GM18511 (cell line): ENCODE measurements around the gene RASA3.

Experiments
- ATAC-seq: cut with Tn5 transposase; IDR thresholded peaks from one replicate; pipeline ENCODE4 v1.9.1; 2021; ENCODE audit warnings: mild to moderate bottlenecking, moderate library complexity; ENCODE audit not compliant: unreplicated experiment

Gene RASA3

DNA sequence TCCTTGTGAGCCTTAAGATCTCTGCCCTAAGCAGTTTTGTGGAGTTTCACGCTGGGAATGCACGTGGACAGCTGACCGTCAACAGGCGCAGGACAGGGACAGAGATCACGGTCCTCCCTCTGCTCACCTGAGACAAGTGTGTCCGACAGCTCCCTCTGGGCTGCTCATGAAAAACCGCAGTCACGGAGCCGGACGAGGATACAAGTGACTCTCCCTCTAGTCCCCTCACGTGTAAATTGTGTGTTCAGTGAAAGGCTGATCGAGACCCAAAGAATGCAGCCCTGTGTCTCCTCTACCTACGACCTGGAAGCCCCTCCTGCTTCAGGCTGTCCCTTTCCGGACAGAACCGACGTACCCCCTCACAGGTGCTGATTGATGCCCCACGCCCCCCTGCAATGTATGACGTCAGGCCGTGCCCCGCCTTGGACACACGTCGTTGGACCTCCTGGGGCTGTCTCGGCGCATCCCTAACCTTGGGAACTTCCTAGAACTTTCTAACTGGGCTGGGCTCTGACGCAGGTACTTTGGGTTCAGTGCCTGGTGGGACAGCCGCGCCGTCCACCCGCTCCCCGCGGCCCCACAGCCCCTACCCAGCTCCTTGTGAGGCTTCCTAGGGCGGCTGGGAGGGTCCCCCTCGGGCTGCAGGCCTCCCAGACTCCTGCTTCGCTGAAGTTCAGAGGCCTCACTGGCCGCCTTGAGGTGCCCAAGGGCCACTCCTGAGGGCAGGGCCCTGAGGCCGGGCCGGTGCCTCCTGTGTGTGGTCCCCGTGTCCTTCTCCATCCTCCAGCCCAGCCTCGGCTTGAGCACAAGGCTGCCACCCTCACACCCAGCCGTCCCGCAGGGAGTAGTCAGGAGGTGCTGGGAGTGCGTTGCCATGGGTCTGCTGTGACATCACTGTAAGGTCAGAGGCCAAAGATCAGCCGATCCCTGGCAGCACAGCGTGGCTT, 158.9 kb downstream of the RASA3 start, which contains the start of gene C13orf46:
Gene C13orf46 (minus strand): TSS at position 859 of the 947 bp plus-strand sequence. CDS start 79 bp downstream, at position 780.
- ATAC-seq: no peak

DNA sequence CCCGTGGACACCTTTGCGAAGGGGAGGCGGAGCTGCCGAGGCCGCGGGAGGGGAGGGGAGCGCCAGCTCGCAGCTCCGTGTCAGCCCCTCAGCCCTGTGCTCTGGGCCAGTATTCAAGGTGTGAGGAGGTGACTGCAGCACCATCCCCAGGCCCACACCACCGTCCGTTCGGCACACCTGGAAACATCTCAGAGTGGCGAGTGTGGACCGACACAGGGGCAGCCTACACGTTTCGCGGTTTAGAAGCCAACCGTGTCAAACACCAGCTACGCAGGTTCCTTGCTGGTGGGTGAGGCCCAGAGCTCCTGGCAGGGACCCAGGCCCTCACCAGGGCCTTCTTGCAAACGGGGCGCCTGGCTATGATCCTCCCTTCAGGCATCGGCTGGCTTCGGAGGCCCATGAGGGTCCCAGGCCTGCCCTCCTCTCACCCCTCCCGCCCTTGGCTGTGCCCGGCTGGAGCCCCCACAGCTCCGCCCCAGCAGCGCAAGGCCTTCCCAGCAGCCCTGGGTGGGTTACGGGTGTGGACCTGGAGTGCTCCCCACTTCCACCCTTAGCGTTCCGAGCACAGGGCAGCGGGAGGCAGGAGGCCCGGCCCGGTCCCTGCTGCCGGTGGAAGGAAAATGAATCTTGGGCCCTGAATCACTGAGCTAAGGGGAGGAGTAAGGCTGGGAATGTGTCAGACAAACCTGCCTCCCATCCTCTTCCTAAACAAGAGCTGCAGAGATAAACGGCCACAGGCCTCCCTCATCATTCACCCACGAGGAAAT, 159.8 kb downstream of the RASA3 start:
- ATAC-seq: no peak

GRCh38 chr13:113971471-113972231, 160.8 kb downstream of the RASA3 start:
- ATAC-seq: no peak

DNA sequence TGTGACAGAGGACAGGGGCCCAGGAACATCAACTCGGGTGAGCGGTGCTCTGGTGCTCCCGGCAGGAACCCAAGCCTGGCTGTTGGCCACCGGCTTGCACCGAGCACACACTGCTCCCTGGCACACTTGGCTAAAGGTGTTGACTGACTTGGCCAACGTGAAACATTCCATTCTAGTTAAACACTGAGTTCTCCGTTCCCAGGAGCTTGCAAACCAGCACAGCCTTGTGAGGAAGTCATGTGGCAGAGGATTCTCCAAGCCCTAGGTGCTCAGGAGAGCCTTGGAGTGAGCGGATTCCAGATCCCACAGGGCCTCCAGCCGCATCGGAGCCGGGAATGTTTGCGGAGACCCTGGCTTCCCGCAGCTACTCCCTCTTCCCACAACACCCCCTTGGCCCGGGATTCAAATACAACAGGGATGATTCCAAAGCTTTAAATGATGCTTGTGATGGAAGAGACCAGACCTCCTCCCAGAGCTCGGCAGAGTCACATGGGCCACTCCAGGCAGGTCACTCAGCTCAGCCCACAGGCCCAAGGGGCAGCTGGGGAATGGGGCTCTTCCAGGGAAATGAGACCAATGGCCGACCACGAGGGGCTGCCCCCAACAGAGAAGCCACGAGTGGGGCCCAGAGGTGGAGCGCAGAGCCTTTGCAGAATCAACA, 161.5 kb downstream of the RASA3 start:
- ATAC-seq: no peak

- no peak for ATAC-seq
These were observed 162.3 kb downstream of the RASA3 start for GRCh38 chr13:113969973-113970611.

DNA sequence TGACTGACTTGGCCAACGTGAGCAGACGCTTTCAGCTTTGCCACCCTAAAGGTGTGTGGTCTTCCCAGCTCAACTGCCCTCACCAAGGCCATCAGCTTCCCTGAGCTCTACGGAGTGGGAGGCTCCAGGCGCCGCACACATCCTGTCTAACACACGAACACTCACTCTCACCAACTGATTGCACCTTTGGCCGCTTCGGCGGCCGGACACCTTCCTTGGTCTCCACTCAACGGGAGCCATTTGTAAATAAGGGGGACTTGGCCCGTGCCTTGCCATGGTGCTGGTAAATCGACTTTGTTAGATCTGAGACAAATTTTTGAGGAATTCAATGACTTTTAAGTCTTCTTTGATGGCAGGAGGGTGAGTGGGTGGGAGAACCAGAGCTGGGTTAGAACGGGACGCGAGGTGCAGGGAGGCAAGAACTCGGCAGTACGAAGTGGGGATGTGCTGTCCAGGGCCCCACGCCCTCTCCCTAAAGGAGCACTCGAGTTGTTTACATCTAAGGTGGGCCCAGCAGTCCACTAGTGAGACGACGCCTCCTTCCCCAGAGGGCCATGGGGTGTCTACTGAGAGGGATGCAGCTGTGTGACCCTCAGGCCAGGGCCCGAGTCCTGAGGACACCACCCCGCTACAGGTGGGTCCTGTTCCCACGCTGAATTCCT, 163.0 kb downstream of the RASA3 start:
- ATAC-seq: no peak

DNA sequence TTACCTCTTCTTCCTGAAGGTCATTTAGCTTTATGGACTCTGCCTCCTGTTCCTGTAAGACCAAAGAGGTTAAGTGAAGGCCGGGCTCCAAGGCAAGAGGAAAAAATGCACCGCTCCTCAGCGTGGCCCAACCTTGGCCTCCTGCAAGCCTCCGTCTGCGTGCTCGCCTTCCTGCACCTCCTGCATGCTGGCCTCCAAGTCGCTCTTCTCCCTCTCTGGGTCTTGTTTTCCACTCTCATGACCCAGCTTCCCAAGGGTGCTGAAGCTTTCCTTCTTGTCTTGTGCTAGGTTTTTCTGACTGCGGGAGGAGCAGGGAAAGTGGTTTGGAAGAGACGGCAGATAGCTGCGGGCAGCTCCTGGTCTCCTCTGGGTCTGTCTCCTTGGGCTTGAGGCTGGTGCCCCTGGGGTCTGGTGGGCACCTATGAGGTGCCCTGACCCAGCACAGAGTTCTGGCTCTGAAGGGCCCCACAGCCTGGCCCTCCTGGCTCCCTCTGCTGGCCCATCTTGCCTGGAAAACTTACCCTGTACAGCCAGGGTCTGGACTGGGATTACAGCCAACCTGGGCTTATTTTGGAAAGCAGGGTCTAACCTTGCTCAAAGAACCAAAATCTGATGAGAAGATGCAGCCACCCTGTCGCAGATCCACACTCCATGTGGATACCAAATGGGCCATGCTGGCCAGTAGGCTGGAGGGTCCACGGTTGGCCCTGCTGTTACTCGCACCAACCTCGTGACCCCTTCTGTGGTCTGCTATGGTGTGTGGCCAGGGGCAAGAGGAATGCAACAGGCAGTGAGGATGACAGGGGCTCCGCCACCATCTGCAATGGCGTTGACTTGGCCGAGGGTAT, 163.7 kb downstream of the RASA3 start:
- no peak for ATAC-seq

DNA sequence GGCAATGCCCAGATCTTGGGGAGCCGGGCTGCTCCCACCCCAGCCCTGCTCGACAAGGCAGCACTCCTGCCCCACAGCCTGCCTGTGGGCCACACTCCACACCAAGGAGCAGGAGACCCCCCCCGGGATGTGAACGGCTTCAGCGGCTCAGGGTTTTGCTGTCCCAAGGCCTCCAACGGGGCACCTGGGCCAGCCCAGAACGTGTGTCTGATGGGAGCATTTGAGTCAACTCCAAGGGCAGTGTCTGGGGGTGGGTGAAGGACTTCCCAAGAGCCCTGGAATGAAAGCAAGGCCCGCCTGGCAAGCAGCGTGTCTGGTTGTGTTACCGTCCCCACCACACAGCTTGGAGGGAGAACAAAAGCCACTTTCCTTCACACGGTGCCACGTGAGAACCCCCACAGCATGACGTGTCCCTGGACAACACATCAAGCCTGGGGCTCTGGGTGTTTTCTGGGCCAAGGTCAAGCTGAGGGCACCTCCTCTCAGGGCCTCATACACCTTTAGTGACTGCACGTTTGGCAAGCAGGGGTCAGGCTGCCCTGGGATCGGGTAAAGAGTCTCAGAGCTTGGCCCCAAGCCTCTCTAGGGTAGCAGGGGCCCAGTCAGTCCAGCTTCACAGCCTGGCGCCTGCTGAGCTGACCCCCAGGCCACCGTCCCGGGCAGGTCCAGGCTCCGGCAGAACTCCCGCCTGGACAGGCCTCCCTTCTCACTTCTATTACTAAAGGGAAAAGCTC, 164.5 kb downstream of the RASA3 start:
- ATAC-seq: no peak

GRCh38 chr13:113967206-113967720, 165.2 kb downstream of the RASA3 start:
- ATAC-seq: no peak

GRCh38 chr13:113965968-113966884, 166.2 kb downstream of the RASA3 start:
- no peak for ATAC-seq

- no peak for ATAC-seq
These were observed 167.0 kb downstream of the RASA3 start for GRCh38 chr13:113965383-113965874.

- ATAC-seq: no peak
These were observed 168.0 kb downstream of the RASA3 start for GRCh38 chr13:113964251-113964995.

- ATAC-seq: no peak
These were observed 169.0 kb downstream of the RASA3 start for GRCh38 chr13:113963376-113963775.

DNA sequence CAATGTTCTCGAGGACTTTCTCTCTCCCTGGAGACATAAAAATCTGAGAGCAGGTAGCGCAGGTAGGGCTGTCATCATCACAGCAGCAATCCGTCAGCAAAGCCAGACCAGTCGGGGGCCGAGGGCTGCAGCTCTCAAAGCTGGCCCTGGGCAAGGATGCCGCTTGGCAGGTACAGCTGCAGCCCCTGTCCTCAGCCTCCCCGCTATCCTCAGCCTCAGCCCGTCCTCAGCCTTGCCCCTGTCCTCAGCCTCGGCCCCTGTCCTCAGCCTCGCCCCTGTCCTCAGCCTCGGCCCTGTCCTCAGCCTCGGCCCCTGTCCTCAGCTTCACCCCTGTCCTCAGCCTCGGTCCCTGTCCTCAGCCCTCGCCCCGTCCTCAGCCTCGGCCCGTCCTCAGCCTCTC, 169.4 kb downstream of the RASA3 start:
- no peak for ATAC-seq

DNA sequence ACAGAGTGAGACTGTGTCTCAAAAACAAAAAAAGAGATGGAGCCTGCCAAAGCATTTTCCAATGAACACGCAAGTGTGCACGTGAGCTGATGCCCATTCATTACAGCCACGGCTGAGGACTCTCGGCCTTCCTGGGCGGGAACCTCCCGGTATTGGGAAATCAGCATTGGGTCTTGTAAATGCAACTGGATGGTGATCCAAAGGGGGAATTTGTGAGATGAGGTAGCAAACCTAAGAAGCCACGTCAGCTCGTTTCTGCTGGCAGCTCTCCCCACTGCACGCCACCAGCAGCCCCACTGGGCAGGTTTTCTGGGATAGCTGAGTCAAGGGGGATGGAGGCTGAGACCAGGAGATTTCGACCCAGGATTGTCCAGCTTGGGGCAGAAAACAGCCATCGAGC, 170.0 kb downstream of the RASA3 start:
- ATAC-seq: no peak
